Measurements from ENCODE around the gene RBM20. TPM values are rescaled to one million over a fixed set of nuclear protein-coding genes. Genes with fewer than 3 reads are reported as not detected.

RBM20 gene
- total RNA-seq, 1 experiment from 2014 or later: not detected

GRCh38 chr10:110762109-110762848 lies 118.1 kb downstream of the RBM20 start:
- Mint-ChIP-seq H3K4me1 (ENCODE audit: low read depth, unreplicated experiment) (no peaks in the 10 kb centered on the region), H3K9me3 (ENCODE audit: low read depth, unreplicated experiment) (no peaks in the 10 kb centered on the region), H3K36me3 (ENCODE audit: insufficient read depth, unreplicated experiment) (no peaks in the 10 kb centered on the region), H3K27me3 (ENCODE audit: unreplicated experiment) (peaks cover 13% of the 10 kb centered on the region), H3K27ac (ENCODE audit: unreplicated experiment) (no peak overlapping the region), H3K4me3 (ENCODE audit: low read depth, unreplicated experiment) (no peak overlapping the region)
- intact Hi-C loops (cut with micrococcal nuclease; ENCODE audit: unreplicated experiment): no loop called here
- TF ChIP-seq, protein P1, sequence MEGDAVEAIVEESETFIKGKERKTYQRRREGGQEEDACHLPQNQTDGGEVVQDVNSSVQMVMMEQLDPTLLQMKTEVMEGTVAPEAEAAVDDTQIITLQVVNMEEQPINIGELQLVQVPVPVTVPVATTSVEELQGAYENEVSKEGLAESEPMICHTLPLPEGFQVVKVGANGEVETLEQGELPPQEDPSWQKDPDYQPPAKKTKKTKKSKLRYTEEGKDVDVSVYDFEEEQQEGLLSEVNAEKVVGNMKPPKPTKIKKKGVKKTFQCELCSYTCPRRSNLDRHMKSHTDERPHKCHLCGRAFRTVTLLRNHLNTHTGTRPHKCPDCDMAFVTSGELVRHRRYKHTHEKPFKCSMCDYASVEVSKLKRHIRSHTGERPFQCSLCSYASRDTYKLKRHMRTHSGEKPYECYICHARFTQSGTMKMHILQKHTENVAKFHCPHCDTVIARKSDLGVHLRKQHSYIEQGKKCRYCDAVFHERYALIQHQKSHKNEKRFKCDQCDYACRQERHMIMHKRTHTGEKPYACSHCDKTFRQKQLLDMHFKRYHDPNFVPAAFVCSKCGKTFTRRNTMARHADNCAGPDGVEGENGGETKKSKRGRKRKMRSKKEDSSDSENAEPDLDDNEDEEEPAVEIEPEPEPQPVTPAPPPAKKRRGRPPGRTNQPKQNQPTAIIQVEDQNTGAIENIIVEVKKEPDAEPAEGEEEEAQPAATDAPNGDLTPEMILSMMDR (IDR thresholded peaks at IDR 0.05; ENCODE audit: unreplicated experiment): no peak
- CTCF ChIA-PET: no interaction called here
- BruUV-seq (replicated peaks): no TSS peak
- DNase-seq: no peak

DNA sequence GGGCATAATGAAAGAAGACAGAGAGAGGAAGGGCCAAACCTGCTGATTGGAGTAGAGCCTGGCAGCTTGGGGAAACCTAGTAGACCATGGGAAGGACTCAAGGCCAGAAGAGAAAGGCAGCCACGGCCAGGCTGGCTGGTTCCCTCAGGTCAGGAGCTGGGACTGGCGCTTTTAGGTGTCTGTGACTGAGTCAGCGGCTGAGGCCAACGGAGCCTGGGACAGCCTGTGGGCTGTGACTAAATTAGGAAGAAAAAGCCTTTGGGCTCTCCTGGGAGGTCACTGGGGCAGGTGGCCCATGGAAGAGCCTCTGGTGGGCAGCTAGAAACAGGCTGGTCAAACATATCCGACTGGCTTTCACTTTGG lies 118.7 kb downstream of the RBM20 start:
- no TSS peak for BruUV-seq (replicated peaks)
- DNase-seq: no peak
- CTCF ChIA-PET: no interaction called here
- H3K27me3 Mint-ChIP-seq (ENCODE audit: unreplicated experiment): peaks cover 13% of the 10 kb centered on the region
- TF ChIP-seq, protein P1 (IDR thresholded peaks at IDR 0.05; ENCODE audit: unreplicated experiment): no peak
- H3K36me3 Mint-ChIP-seq (ENCODE audit: insufficient read depth, unreplicated experiment): no peaks in the 10 kb centered on the region
- no peak overlapping the region for H3K4me3 Mint-ChIP-seq (ENCODE audit: low read depth, unreplicated experiment)
- intact Hi-C loops (cut with micrococcal nuclease; ENCODE audit: unreplicated experiment): no loop called here
- H3K9me3 Mint-ChIP-seq (ENCODE audit: low read depth, unreplicated experiment): no peaks in the 10 kb centered on the region
- no peaks in the 10 kb centered on the region for H3K4me1 Mint-ChIP-seq (ENCODE audit: low read depth, unreplicated experiment)
- H3K27ac Mint-ChIP-seq (ENCODE audit: unreplicated experiment): no peak overlapping the region

GRCh38 chr10:110764378-110764777 lies 120.2 kb downstream of the RBM20 start:
- no peaks in the 10 kb centered on the region for H3K4me1 Mint-ChIP-seq (ENCODE audit: low read depth, unreplicated experiment)
- no peaks in the 10 kb centered on the region for H3K9me3 Mint-ChIP-seq (ENCODE audit: low read depth, unreplicated experiment)
- CTCF ChIA-PET: no interaction called here
- peaks cover 13% of the 10 kb centered on the region for H3K27me3 Mint-ChIP-seq (ENCODE audit: unreplicated experiment)
- no peak overlapping the region for H3K4me3 Mint-ChIP-seq (ENCODE audit: low read depth, unreplicated experiment)
- BruUV-seq (replicated peaks): no TSS peak
- H3K27ac Mint-ChIP-seq (ENCODE audit: unreplicated experiment): no peak overlapping the region
- intact Hi-C loops (cut with micrococcal nuclease; ENCODE audit: unreplicated experiment): no loop called here
- DNase-seq: no peak
- TF ChIP-seq, protein P1 (IDR thresholded peaks at IDR 0.05; ENCODE audit: unreplicated experiment): no peak
- no peaks in the 10 kb centered on the region for H3K36me3 Mint-ChIP-seq (ENCODE audit: insufficient read depth, unreplicated experiment)

GRCh38 chr10:110764793-110765512 lies 120.8 kb downstream of the RBM20 start:
- no peak for DNase-seq
- Mint-ChIP-seq H3K4me3 (ENCODE audit: low read depth, unreplicated experiment) (no peak overlapping the region), H3K27me3 (ENCODE audit: unreplicated experiment) (peaks cover 13% of the 10 kb centered on the region), H3K4me1 (ENCODE audit: low read depth, unreplicated experiment) (no peaks in the 10 kb centered on the region), H3K36me3 (ENCODE audit: insufficient read depth, unreplicated experiment) (no peaks in the 10 kb centered on the region), H3K27ac (ENCODE audit: unreplicated experiment) (no peak overlapping the region), H3K9me3 (ENCODE audit: low read depth, unreplicated experiment) (no peaks in the 10 kb centered on the region)
- CTCF ChIA-PET: interaction anchor here (0.6 kb wide), 1 partner anchor 1227 kb away, joined by 3 read pairs; no protein-coding TSS in a partner anchor
- TF ChIP-seq, protein P1 (IDR thresholded peaks at IDR 0.05; ENCODE audit: unreplicated experiment): no peak
- BruUV-seq (replicated peaks): no TSS peak
- intact Hi-C loops (cut with micrococcal nuclease; ENCODE audit: unreplicated experiment): no loop called here

Measured in Calu3 (cell line).